ENCODE data around the gene EML1. TPM values are rescaled to one million over a fixed set of nuclear protein-coding genes. Genes with fewer than 3 reads are reported as not detected.

Gene EML1
- total RNA-seq = 187 TPM

GRCh38 chr14:99793213-99794150 lies at the start of gene EML1:
Gene EML1 (plus strand): TSS chr14:99793413. CDS start chr14:99793477, 64 bp downstream.

Other genes with a start within 250 kb of the EML1 start
- 42.2 TPM for gene CCDC85C, start 189.2 kb upstream of the EML1 start, total RNA-seq
- gene HHIPL1, start 148.3 kb upstream of the EML1 start, total RNA-seq = 11.6 TPM
- gene CYP46A1, start 109.1 kb upstream of the EML1 start, total RNA-seq = 5.4 TPM